HUDEP-2 (cell line): ENCODE measurements around the gene PRCC.
A peak's percentile ranks its signal among the peaks of the same experiment; 100 is the strongest.

Experiments
- DNase-seq, 76 experiments: peaks; one replicate each; lab custom pipeline; 2025; ENCODE audit not compliant: unreplicated experiment in 76 of 76; lab: John Stamatoyannopoulos, UW

PRCC gene

GRCh38 chr1:156744344-156744743 lies 23.0 kb upstream of the PRCC start:
- no peak for DNase-seq

GRCh38 chr1:156744786-156745419 lies 22.4 kb upstream of the PRCC start:
- DNase-seq = no peak

DNA sequence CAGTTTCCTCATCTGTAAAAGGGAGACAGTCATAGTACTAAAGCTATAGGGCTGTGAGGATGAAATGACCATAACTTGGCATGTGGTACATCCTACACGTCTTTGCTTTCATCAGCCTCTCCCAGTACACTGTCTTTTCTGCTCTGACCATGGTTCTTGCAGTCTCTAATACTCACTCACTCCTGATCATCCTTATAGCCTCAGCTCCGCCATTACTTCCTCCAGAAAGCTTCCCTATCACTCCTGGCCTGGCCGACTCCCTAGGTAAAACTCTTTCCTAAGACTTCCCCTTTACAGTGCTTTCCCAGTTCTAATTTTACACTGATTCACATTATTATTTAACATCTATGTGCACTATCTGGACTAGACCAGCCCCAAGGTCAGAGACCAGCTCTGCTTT lies 21.5 kb upstream of the PRCC start:
- no peak for DNase-seq

GRCh38 chr1:156746406-156746727 lies 21.0 kb upstream of the PRCC start:
- peak in 1 of 76 experiments; percentile 14 for DNase-seq

DNA sequence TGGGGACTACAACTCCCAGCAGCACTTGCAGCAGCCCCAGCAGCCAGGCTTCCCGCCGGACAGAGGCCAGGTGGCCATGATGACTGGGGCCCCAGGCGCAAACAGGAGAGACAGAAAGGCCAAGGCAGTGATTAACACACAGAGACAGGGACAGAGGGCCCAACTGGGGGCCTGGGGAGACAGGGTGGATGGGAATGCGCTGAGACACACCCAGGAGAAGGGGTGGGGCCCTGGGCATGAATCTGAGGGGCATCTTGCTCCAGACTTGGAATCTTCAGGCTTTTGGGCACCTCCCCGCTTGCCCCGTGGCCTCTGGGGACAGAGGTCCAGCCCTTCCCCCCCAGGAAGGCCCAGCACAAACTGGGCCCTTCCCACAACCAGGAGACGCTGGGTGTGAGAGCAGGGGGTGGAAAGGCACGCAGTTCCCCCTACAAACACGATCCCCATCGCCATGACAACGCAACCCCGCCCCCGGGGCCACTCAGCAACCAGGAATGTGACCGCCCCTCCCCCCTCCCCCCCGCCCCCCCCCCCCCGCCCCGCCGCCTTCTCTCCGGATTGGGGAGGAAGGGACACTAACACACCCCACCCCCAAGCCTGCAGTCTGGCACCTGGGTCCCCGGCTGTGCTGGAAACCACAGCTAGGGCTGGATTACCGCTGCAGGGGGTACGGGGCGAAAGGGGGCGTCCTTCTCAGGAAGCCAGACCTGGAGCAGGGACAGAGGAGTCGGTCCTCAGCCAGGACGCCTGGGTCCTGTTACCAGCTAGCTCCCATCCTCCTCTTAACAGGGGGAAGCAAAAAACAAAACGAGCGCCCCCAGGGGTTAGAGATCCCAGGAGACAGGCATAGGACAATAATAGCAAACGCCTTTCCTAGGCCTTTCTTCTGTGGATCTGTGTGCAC lies 20.4 kb upstream of the PRCC start:
- peak in 51 of 76 experiments; percentile 16 to 76 (median 52) for DNase-seq

DNA sequence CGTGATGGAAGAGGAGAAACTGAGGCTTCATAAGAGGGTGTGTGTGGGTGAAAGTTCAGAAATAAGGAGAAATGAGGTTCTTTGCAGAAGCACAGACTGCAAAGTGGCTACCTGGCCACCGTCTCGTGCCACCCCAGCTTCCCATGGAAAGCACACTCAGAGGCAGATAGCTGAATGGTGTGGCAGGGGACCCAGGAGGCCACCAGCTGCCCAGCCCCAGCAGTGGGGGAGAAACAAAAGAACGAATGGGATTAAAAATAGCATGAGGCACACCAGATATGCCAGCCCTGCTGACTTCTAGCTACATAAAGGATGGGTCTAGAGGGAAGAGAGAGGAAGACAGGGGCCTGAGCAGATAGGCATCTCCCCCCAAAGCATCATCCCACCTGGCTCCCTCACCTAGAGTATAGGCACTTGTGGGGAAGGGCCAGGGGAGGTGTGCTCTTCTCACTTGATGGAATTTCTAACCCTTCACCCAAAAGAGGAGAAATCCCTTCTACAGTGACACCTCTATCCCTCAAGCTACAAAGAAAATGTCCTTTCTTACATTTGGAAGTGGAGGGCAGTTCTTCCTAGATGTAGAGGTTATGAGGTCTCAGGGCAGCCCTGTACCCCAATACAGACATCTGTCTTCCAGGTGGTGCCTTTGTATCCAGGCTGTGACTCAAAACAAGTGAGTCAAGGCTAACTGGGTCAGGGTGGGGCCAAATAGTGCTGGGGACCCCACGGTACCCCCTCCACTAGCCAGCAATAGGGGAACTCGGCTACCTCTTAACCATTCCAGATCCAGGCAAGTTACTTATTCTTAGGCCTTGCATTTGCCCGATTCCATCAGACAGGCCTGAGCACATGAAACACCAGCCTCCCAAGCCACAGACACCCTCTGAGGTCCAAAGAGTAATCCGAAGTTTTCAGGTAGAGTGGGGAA lies 19.3 kb upstream of the PRCC start:
- DNase-seq = no peak

DNA sequence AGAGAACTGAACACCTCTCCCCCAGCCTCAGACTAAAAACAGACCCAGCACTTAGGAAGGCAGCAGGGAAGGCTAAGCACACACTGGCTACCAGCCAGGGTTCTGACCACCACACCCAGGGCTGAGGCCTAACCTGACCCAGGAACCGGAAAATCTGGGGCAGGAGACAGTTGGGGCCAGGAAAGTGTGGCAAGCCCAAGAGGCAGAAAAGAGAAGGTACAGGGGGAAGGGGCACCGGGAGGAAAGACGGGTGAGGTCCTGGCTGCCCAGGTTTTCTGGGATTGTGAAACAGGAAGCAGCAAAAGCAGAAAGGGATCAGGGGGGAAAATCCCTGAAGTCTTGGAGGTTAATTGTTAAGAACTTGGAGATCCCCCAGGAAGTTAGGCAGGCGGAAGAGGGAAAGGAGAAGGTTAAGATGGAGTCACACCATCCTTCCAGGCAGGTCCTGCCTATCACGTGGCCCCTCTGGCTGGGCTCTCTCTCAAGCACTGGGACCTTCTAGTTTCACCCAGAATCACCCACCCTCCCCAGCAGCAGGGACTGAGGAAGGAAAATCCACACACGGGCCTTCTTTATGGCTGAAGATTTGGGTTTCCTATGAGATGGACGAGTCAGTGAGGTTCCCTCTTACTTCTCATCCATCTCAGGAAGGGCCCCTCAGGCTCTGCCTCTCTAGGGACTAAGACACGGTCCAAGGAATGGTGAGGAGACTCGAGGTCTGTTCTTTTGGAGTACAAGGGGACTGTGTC lies 18.5 kb upstream of the PRCC start:
- DNase-seq = peak in 60 of 76 experiments; percentile 15 to 75 (median 44)

DNA sequence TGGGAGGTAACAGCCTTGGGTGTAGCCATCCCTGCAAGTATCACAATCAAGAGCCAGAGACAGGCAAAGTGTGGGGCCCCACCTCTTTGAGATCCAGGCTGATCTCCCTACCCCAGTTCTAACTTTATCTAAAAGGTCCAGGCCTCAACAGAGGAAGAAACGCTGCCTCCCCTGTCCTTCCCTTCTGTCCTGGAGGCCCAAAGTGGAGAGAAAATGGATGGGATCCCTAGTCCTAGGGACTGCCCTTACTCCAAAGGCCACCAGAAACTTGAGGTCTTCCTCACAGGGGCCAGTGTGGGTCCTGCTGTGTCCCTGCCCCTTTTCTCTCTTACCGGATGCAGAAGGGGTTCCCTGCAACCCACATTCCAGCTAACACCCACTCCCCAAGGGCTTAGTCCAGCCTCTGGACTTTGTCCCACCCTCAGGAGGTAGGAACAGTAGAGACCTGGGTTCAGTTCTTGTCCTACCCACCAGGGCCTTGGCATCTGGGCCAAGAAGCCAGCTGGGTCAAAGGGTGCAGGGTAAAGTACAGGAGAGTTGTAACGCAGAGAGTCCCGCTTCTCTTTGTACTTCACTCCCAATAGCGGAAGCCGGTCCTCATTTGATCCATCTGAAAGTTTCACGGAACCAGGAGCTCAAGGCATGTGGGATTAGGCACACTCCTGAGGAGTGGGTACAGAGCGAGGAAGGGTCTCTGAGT lies 17.8 kb upstream of the PRCC start:
- DNase-seq = peak in 60 of 76 experiments; percentile 9 to 75 (median 47)

DNA sequence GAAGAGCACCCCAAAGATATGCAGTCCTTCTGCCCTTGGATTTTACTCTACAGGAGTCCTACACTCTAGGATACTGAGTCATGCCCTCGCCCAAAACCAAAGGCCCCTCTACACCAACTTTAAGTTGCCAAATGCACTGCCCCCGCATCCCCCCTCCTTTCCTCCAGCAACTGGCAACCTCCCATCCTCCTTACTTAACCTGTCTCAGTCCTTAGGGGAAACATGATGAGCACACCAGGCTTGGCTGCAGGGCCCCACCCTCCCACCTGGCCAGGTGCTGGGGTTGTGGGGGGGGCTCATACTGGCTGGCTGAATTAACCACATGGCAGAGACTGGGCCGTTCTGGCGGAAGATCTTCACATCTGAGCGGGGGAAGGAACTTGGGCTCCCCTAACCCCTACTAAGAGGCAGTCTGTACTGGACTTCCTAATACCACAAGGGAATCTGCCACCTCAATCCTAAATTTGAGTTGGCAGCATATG lies 17.1 kb upstream of the PRCC start:
- DNase-seq = peak in 51 of 76 experiments; percentile 12 to 75 (median 45)

- peak in 7 of 76 experiments; percentile 6 to 47 (median 23) for DNase-seq
Measured at GRCh38 chr1:156750711-156751450, 16.5 kb upstream of the PRCC start.

- no peak for DNase-seq
Measured at GRCh38 chr1:156751451-156751756, 15.9 kb upstream of the PRCC start, which contains the start of gene HDGF. HDGF (minus strand) TSS chr1:156751675; CDS start chr1:156751429, 246 bp downstream.

- peak in 74 of 76 experiments; percentile 56 to 98 (median 95) for DNase-seq
Measured at GRCh38 chr1:156751757-156752481, 15.4 kb upstream of the PRCC start.

DNA sequence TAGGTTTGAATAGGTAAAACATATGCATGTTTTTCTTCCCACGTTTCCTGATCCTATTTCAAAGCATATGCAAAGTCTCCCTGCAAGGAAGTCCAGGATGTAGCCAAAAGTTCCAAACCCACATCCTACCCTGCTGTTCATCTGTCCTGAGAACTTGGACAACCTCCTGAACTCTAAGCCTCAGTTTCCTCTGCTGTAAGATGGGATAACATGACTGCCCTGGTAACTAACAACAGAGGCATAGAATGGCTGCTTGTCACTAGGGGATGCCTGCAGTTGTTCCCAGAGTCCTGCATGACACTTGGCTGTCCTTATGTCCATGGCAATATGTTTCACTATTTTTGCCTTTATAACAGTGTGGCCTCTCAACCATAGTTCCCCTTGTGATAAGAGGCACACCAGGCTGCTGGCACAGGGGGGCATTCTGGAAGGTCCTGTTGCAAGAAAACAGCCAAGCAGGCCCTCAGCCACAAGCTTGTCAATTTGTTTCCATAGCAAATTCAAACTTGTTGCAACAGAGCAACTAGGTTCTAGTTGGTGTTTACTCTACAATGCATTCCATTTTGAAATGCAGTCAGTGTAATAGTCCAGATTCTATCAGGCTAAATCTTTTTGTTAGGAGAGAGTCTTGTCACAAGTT lies 14.4 kb upstream of the PRCC start:
- DNase-seq = peak in 2 of 76 experiments; percentile 10 to 12

- DNase-seq = no peak
Measured at GRCh38 chr1:156754219-156754618, 13.1 kb upstream of the PRCC start.

GRCh38 chr1:156755527-156755950 lies 11.8 kb upstream of the PRCC start:
- peak in 46 of 76 experiments; percentile 7 to 79 (median 44) for DNase-seq

GRCh38 chr1:156756355-156756754 lies 11.0 kb upstream of the PRCC start:
- peak in 3 of 76 experiments; percentile 16 to 17 (median 17) for DNase-seq

GRCh38 chr1:156757572-156758253 lies 9.6 kb upstream of the PRCC start:
- peak in 63 of 76 experiments; percentile 10 to 82 (median 51) for DNase-seq
